Retina (tissue), 1 donor: Measurements from ENCODE around the gene PRSS56.

Experiments used
- DNase-seq: peaks from one replicate; pipeline ENCODE4 v3.0.0-alpha.2; 2016

The PRSS56 gene

DNA sequence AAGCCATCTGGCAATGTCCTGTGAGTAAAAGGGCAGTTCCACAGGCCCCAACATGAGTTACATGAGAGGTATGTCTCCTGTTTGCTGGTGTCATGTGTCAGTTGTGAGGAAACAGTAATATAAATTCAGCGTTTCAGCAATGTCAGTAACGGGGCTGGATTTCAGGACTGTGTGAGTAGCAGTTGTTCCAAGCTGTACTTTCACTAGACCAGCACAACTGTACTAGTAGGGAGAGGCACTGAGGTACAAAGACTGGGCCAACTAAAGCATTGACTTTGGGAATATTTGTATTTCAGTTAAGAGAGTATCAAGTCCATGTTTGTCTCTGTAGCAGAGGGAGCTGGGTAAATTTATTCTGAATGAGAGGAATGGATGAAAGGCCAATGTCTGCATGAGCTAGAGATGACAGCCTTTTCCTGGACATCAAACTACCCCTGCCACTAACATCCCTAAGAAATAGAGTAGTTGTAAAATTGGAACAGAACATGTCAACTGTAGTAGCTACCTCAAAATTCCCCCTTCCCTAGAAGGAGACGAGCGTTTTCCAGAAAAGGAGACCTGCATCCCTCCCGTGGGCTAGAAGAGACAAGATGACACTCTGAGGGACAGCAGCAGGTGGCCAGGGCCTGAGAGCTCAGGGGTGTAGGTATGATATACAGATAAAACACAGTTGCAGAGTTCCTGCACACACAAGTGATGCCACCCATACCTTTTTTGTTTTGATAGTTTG is 54.7 kb downstream of the PRSS56 start:
- no peak for DNase-seq
